Lower leg skin (tissue), 4 donors: ENCODE data around the gene KIF13A. TPM values are rescaled to one million over a fixed set of nuclear protein-coding genes. Genes with fewer than 3 reads are reported as not detected.

ENCODE experiments used
- DNase-seq, 2 donors: peaks; one replicate each; pipeline ENCODE4 v3.0.0-alpha.2; 2019; ENCODE audit warnings: low spot score in 2 of 2
- H3K4me3 ChIP-seq: fragments of 200-600 bp; sonication (generic); 2 replicates; pipeline ENCODE4 v1.5.1; 2017; ENCODE audit warnings: mild to moderate bottlenecking, low read depth; ENCODE audit not compliant: poor library complexity, severe bottlenecking
- POLR2A ChIP-seq, 2 donors: fragments of 450-650 bp; IDR thresholded peaks; one replicate each; pipeline ENCODE4 v1.6.1; 2016 to 2017; ENCODE audit warnings: antibody characterized with exemption in 2 of 2, mild to moderate bottlenecking in 1 of 2, moderate library complexity in 1 of 2
- WGBS, 2 donors: methylation state at CpG; one replicate each; pipeline ENCODE4 v1.1.5; 2018; 5-methylcytosine and 5-hydroxymethylcytosine counted together
- intact Hi-C: fragments of 100-400 bp; cut with DNase I; formaldehyde crosslinking; loops from one replicate; pipeline ENCODE4 v1.15.0; 2023; ENCODE audit warnings: low total_unique reads
- total RNA-seq, 4 donors: library from RNA; depleted of rRNA; stranded (reverse); fragments of >200 nt; gene quantifications; one replicate each; pipeline ENCODE4 v1.1.0, GENCODE V29; 2016
- TF ChIP-seq, protein P1 (sequence below), 3 donors: fragments of 450-650 bp; IDR thresholded peaks; one replicate each; pipeline ENCODE4 v1.5.1; 2016; ENCODE audit warnings: antibody characterized with exemption in 3 of 3, mild to moderate bottlenecking in 3 of 3, moderate library complexity in 2 of 3

KIF13A gene
- total RNA-seq, 4 donors from 2014 or later: 54.4 to 88.5 (median 60.6) TPM

DNA sequence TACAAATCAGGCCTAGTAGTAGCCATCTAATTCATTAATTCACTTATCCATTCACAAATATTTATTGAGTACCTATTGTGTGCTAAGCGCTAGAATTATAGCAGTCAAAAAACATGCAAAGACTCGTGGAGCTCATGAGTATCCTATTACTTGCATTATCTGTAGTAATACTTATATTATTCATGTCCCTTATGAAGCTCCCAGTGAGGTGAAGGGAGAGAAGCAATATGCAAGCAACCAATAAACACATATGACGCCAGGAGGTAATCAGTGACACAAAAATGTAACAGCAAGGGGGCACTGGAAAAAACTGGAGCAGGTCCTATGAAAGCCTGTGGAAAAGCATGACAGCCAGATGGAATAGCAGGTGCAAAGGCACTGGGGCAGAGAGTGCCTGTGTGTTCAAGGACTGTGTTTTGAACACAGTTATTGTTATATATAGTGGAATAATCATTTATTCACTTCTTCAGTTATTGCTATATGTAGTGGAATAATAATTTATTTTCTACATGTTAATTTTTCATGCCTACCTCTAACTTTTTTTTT, 109.5 kb downstream of the KIF13A start:
- no peak for DNase-seq
- intact Hi-C loops: no loop called here
- TF ChIP-seq, protein P1, sequence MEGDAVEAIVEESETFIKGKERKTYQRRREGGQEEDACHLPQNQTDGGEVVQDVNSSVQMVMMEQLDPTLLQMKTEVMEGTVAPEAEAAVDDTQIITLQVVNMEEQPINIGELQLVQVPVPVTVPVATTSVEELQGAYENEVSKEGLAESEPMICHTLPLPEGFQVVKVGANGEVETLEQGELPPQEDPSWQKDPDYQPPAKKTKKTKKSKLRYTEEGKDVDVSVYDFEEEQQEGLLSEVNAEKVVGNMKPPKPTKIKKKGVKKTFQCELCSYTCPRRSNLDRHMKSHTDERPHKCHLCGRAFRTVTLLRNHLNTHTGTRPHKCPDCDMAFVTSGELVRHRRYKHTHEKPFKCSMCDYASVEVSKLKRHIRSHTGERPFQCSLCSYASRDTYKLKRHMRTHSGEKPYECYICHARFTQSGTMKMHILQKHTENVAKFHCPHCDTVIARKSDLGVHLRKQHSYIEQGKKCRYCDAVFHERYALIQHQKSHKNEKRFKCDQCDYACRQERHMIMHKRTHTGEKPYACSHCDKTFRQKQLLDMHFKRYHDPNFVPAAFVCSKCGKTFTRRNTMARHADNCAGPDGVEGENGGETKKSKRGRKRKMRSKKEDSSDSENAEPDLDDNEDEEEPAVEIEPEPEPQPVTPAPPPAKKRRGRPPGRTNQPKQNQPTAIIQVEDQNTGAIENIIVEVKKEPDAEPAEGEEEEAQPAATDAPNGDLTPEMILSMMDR (IDR thresholded peaks at IDR 0.05): no peak
- no peak for TF ChIP-seq POLR2A (IDR thresholded peaks at IDR 0.05)
- 86 to 89% methylated on average over 3 of the region's 3 CpGs for WGBS, 2 donors
- no peak overlapping the region for H3K4me3 ChIP-seq

GRCh38 chr6:17877196-17877894, 110.1 kb downstream of the KIF13A start:
- no peak overlapping the region for H3K4me3 ChIP-seq
- no peak for DNase-seq
- no peak for TF ChIP-seq POLR2A (IDR thresholded peaks at IDR 0.05)
- TF ChIP-seq, protein P1 (IDR thresholded peaks at IDR 0.05): no peak
- 54 to 69% methylated on average over 6 of the region's 6 CpGs for WGBS, 2 donors
- intact Hi-C loops: no loop called here

- TF ChIP-seq, protein P1 (IDR thresholded peaks at IDR 0.05): no peak
- no peak for TF ChIP-seq POLR2A (IDR thresholded peaks at IDR 0.05)
- intact Hi-C loops: no loop called here
- H3K4me3 ChIP-seq: no peak overlapping the region
- 87 to 89% methylated on average over 10 of the region's 10 CpGs for WGBS, 2 donors
- no peak for DNase-seq
These were observed 112.7 kb downstream of the KIF13A start for GRCh38 chr6:17874753-17875152.

GRCh38 chr6:17872908-17873307, 114.5 kb downstream of the KIF13A start:
- 97 to 98% methylated on average over 2 of the region's 2 CpGs for whole genome bisulfite sequencing, 2 donors
- intact Hi-C loops: no loop called here
- DNase-seq: no peak
- no peak for TF ChIP-seq POLR2A (IDR thresholded peaks at IDR 0.05)
- TF ChIP-seq, protein P1 (IDR thresholded peaks at IDR 0.05): no peak
- no peak overlapping the region for H3K4me3 ChIP-seq

DNA sequence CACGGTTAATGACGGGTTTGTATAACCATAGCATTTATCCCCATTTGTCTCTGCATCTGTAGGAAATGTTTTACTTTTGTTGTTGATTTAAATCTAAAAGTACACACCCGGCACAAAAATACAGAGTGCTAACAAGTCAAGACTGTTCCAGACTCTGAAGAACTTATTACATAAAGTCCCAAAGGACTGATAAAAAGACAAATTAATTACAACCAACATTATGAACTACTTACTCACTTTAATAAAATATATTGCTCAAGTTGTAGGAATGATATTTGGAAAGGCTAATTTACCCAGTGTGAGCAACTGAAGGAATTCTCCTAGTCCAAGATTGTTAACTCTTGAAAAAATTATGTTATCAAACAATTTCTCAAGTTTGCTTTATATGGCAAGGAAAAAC, 115.6 kb downstream of the KIF13A start:
- no peak for DNase-seq
- intact Hi-C loops: no loop called here
- 38 to 61% methylated on average over 3 of the region's 3 CpGs for WGBS, 2 donors
- TF ChIP-seq, protein P1 (IDR thresholded peaks at IDR 0.05): no peak
- no peak for TF ChIP-seq POLR2A (IDR thresholded peaks at IDR 0.05)
- no peak overlapping the region for H3K4me3 ChIP-seq

GRCh38 chr6:17871189-17871519, 116.3 kb downstream of the KIF13A start:
- no peak for TF ChIP-seq POLR2A (IDR thresholded peaks at IDR 0.05)
- TF ChIP-seq, protein P1 (IDR thresholded peaks at IDR 0.05): no peak
- WGBS, 2 donors: 71 to 76% methylated on average over 1 of the region's 1 CpG
- no peak for DNase-seq
- intact Hi-C loops: no loop called here
- H3K4me3 ChIP-seq: no peak overlapping the region
